ENCODE measurements around the gene AFF3.

- TF ChIP-seq SP4 (IDR thresholded peaks at IDR 0.05; ENCODE audit: low read length) (no peak), CHD2 (IDR thresholded peaks at IDR 0.05; ENCODE audit: low read length) (no peak), CTCF (IDR thresholded peaks at IDR 0.05; ENCODE audit: control extremely low read depth in 1 of 3, insufficient read depth in 1 of 3, low read depth in 1 of 3, low read length in 3 of 3) (no peak), YY1 (IDR thresholded peaks at IDR 0.05; ENCODE audit: low read depth, low read length) (no peak)
Measured at GRCh38 chr2:99777656-99778290, 364.6 kb downstream of the AFF3 start.
